Measurements from ENCODE around the gene FLOT2. TPM values are rescaled to one million over a fixed set of nuclear protein-coding genes. Genes with fewer than 3 reads are reported as not detected.

The FLOT2 gene
- total and polyA plus RNA-seq, 10 of the 15 experiments (the other 5 are each of a cell fraction or from before 2014, with no cell fraction given): 56.8 to 302 (median 149) TPM

DNA sequence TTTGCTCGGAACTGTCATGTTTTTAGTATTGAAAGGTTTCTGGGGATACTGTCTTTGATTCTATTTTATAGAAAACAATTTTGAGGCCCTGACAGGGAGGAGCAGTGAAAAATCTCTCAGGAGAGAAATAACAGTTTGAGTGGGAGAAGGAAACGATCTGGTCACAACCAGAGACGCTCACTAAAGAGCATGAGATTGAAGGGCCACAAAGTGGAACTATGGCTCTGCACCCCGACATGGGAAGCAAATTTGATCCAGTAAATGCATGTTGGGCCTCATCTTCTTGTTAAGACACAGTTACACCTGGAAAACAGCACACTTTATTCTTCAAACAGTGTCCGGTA lies 42.2 kb downstream of the FLOT2 start (continued):
- TF ChIP-seq, protein P1, sequence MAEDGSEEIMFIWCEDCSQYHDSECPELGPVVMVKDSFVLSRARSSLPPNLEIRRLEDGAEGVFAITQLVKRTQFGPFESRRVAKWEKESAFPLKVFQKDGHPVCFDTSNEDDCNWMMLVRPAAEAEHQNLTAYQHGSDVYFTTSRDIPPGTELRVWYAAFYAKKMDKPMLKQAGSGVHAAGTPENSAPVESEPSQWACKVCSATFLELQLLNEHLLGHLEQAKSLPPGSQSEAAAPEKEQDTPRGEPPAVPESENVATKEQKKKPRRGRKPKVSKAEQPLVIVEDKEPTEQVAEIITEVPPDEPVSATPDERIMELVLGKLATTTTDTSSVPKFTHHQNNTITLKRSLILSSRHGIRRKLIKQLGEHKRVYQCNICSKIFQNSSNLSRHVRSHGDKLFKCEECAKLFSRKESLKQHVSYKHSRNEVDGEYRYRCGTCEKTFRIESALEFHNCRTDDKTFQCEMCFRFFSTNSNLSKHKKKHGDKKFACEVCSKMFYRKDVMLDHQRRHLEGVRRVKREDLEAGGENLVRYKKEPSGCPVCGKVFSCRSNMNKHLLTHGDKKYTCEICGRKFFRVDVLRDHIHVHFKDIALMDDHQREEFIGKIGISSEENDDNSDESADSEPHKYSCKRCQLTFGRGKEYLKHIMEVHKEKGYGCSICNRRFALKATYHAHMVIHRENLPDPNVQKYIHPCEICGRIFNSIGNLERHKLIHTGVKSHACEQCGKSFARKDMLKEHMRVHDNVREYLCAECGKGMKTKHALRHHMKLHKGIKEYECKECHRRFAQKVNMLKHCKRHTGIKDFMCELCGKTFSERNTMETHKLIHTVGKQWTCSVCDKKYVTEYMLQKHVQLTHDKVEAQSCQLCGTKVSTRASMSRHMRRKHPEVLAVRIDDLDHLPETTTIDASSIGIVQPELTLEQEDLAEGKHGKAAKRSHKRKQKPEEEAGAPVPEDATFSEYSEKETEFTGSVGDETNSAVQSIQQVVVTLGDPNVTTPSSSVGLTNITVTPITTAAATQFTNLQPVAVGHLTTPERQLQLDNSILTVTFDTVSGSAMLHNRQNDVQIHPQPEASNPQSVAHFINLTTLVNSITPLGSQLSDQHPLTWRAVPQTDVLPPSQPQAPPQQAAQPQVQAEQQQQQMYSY (CRISPR knock-in tag; IDR thresholded peaks at IDR 0.05): no peak
- TF ChIP-seq DPF2 (IDR thresholded peaks at IDR 0.05) (no peak), JUND (IDR thresholded peaks at IDR 0.05; ENCODE audit: low read depth, low read length) (no peak), PML (IDR thresholded peaks at IDR 0.05; ENCODE audit: low read length) (no peak), BMI1 (IDR thresholded peaks at IDR 0.05; ENCODE audit: borderline replicate concordance) (no peak), ZSCAN29 (IDR thresholded peaks at IDR 0.05) (no peak), ATF7 (IDR thresholded peaks at IDR 0.05; ENCODE audit: low read depth) (no peak), SMAD5 (IDR thresholded peaks at IDR 0.05; ENCODE audit: low read depth) (no peak), TAF1 (IDR thresholded peaks at IDR 0.05; ENCODE audit: borderline replicate concordance, low read depth, low read length) (no peak), HDAC2 (IDR thresholded peaks at IDR 0.05) (no peak), ETV6 (conservative IDR thresholded peaks at IDR 0.05 in 1 of 2, IDR thresholded peaks at IDR 0.05 in 1 of 2; ENCODE audit: borderline replicate concordance in 1 of 2, low read depth in 1 of 2) (no peak), ESRRA (IDR thresholded peaks at IDR 0.05; ENCODE audit: low read length) (no peak)
- TF ChIP-seq, protein P2, sequence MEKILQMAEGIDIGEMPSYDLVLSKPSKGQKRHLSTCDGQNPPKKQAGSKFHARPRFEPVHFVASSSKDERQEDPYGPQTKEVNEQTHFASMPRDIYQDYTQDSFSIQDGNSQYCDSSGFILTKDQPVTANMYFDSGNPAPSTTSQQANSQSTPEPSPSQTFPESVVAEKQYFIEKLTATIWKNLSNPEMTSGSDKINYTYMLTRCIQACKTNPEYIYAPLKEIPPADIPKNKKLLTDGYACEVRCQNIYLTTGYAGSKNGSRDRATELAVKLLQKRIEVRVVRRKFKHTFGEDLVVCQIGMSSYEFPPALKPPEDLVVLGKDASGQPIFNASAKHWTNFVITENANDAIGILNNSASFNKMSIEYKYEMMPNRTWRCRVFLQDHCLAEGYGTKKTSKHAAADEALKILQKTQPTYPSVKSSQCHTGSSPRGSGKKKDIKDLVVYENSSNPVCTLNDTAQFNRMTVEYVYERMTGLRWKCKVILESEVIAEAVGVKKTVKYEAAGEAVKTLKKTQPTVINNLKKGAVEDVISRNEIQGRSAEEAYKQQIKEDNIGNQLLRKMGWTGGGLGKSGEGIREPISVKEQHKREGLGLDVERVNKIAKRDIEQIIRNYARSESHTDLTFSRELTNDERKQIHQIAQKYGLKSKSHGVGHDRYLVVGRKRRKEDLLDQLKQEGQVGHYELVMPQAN (conservative IDR thresholded peaks at IDR 0.05): no peak

All from GM12878 (cell line).